Stimulated activated CD8-positive, alpha-beta memory T cell treated with anti-CD3 and anti-CD28 coated beads, Interleukin-4, amount 100 ng/mL, for 24 hours (primary cell): ENCODE data around the gene SSBP3.

Experiments
- DNase-seq: peaks from one replicate; pipeline ENCODE4 v3.0.0-alpha.2; 2020; ENCODE audit warnings: low read depth

The SSBP3 gene

DNA sequence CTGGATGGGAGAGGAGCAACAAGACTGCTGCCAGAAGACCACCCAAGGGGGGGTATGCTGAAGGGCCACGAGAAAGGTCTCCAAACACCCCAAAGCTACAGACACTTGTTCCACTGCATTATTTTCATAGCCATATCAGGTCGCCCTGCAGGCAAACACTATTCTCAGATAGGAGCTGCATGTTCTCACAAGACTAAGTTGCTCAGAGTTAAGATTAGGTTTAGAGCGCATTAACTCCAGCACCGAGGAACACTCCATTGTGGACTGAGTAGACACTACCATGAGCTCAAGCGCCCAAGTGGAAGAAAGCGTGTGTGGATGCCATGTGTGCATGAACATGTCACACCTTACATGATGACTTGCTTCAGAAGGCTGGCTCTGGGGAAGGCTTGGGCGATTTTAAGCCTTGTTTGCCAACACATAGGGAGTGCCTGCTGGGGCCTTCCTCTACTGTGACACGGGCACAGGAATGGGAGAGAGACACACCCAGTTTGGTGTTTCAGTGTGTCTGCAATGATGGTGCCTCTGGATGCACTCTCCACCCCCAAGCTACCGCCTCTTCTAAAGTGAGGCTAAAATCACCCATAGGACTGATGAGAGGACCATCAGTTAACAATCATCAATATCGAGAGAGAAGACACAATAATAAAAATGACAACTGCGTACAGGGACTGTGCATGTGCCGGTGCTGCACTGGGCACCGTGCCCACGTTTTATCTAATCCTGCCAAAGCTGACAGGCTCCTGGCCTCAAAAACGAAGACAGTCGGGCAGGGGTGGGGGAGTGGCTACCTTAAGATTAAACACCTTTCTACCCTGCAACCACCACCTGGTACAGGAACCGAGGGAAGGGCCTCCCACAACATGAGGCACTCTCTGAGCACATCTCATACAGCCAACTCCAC is 34.9 kb downstream of the SSBP3 start:
- no peak for DNase-seq

DNA sequence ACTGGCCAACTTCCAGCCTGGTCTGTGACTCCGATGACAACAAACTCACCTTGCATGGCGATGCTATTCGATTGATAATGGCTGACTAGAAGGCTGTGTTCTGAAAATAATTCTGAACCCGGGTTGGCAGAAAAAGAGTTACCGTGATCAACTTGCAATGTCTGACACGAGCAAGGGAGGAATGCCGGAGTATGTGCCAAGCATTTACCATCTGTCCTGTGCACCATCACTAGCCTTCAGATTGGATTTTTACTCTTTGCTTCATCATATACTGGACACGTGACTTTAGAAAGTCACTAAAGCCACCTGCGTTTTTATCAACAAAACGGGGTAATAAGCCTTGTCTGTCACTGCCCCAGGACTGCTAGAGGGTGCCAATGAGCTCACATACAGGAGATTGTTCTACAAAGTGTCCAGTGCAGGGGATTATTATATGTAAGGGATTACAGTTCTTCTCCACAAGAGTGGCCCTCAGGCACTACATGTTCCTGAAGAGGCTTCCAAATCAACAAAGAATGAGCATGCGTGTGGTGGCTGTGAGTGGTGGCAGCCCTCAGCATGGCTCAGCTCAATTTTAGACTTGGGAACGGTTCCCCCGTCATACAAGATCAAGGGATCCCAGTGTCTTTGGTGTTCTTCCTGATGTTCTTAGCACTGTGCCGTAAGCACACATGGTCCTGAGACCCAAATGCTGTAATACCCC is 35.8 kb downstream of the SSBP3 start:
- DNase-seq, result no peak

DNA sequence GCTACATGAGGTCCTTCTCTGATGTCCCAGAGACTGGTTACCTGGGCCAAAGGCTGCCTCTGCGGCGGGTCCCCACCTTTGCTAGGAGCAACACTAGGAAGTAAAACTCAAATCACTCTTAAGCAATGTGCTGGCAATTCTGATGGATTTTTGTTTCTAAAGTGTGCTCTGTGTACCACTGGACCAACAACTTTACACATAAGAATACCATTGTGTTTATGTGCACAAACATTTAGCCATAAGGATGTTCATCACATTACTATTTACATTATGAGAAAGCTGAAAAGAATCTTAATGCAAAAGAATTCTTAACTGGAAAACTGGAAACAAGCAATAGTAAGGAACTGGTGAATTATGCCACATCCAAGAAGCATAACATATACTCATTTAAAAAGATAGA is 38.6 kb downstream of the SSBP3 start:
- no peak for DNase-seq

DNA sequence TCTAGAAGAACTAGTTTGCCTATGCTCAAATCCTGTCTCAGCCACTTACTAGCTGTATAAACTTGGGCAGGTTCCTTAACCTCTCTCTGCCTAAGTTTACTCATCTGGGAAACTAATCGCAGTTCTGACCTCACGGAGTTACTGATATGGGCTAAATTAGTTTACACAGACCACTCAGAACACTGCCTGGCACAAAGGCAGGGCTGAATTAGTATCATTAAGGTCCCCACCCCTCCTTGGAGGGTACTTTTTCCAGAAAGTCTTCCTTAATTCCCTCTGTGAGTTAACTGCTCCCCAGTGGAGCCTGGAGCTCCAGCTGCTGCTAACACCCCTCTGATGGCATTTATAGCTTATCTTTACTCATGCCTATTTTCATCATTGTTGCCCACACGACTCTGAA is 40.3 kb downstream of the SSBP3 start:
- DNase-seq, result no peak

DNA sequence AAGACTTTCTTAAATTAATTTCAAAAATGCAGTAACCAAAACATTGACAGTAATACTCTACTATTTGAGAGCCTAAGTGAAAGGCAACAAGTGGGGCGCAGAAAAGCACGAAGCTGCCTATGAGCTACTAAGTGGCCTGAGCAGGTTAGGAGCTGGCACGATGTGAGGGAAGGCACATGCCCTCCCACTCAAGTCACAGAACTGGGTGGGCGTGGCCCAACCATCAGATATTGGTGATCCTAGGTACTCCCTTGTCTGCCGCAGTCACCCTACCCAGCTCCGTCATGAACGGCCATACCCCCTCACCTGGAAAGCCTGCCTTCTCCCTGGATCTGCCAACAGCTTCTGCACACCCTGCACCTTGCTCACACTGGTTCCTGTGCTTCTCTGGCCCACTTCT is 40.8 kb downstream of the SSBP3 start:
- DNase-seq, result no peak

DNA sequence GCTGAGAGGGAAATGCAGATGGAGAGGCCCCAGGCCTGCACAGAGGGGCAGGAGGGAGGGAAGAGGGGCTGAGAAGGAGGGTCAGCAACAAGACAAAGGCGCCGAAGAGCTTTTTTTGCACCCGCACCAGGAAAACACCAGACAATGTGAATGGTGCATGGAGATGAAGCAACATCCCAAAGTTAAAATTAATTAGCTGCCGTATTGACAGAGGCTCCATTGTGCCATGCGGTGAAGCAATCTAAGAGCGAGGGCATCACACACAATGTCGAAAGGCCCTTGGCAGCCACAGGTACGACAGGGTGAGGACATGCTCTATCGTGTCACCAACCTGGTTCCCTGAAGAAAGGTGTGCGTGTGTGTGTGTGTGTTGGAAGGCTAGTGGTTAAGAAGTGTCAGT is 41.2 kb downstream of the SSBP3 start:
- no peak for DNase-seq

DNA sequence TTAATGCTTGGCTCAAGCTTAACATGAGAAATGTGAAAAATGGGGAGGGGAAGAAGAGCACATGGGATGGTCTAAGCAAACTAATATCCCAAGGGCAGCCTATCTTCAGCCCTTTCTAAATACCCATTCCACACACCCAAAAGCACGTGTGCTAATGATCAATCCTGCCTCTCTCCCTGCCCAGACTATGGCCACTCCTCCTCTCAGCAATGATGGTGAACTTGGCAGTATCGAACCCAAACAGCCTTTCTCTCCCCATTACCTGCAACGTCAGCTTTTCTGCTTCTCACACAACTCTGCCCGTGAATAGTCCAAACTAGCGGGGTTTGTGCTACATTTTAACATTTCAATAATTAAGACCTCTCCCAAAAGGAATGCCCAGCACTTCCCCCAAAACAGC is 41.6 kb downstream of the SSBP3 start:
- DNase-seq, result no peak

DNA sequence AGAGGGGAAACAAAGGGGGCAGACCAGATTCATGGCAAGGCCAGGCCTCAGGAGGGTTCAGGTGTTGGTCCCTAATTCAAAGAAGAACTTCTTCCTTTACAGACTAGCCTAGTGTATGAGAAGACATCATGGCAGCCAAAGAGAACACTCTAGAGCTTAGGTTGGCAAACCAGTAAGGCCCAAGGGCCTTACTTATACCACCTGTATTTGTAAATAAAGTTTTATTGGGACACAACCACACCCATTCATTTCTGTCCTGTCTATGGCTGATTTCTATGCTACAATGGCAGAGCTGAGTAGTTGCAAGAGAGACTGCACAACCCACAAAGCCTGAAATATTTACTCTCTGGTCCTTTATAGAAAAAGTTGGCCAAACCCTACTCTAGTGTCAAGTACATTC is 42.3 kb downstream of the SSBP3 start:
- DNase-seq, result no peak

DNA sequence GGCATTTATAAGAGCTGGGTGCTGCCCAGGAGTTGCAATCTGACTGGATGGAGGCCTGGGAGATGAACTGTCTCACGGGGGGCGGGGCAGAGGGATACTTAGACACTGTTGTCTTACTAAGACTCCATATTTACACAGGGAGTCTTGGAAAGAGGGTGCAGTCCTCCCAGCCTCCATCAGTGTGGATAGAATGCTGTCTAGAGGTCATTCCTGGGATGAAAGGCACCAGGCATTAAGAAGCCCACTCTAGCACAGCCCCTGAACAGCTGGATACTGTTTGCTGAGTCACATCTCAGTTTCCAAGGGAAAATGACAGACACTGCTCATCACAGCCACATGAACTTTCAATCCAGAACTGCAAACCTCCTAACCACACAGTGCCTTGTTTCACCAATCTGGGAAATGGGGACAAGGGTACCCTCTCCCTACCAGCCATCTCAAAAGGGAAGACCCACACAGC is 43.3 kb downstream of the SSBP3 start:
- DNase-seq, result no peak

DNA sequence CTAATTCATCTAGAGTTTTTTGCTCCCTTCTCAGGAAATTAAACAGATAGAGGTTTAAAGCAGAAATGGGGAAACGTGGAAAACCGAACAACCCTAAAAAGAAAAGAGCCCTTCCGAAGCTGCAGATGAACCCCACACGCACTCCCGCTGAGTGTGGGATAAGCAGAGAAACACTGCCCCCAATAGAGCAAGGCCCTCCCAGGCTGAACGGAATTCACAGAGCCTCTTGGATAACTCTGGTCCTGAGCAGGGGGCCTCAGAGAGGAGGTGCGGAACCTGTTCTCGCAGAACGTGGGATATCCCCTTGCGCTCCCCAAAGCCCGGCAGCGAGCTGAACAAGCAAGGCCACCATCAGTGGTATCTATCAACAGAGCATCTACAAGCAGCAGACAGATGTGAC is 44.9 kb downstream of the SSBP3 start:
- no peak for DNase-seq

DNA sequence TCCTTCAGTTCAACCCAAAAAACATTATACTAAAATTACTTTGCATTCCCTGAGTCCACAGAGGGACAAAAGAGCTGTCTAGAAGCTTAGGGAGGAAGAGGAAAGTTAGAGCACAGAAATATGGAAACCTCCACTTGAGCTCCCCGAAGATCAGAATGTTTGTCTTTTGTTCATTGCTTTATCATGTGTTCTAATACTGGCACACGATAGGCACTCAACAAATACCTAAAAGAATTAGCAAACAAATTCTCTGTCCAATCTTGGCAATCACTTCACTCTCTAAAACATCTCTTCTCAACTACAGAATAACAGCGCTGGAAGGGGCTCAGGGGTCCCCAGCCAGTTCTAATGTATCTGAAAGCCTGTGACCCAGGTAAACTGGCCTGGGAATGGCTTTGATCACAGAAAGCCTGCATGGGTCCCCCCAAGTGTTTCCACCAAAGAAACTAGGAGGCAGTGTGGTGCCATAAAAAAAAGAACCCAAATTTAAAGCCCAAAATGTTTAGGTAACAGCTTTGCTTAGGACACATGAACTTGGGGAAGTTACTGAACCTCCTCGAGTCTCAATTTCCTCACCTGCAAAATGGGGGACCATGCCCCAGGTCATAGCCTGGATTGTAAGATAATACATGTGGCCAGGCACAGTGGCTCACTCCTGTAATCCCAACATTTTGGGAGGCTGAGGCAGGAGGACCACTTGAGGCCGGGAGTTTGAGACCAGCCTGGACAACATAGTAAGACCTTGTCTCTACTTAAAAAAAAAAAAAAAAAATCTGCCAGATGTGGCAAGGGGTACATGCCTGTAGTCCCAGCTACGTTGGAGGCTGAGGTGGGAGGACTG is 45.8 kb downstream of the SSBP3 start:
- no peak for DNase-seq

DNA sequence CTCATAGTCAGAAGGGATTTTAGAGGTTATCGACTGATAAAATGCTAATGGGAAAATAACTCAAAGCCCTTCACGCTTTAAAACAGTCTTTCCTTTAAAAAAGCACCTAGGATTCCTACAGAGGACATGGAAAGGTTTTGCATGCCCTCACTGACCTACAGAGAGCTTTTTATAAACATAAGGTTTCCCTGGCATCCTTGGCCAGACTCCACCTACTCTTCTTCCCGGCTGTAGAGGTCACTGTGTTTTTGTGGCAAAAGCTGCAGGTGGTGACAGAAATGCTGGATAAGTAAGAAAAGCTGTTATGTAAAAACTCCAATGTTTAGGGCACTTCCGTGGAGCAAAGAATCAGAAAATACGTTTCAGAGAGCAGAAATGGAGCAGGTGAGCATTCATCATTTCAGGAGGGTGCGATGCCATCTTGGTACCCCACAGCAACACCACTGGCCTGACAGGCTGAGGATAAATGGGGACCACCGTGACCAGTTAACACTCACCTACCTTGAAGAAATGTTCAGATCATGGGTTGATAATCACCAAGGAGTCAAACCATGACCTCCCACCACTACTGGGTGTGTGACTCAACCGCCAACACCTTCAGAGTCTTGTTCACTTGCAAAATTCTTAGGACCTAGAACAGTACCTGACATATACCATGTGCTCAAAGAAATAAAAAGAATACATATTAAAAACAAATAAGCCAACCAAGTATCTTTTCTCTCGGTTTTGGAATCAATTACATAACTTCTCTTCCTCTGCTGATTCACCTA is 46.6 kb downstream of the SSBP3 start:
- DNase-seq, result no peak

DNA sequence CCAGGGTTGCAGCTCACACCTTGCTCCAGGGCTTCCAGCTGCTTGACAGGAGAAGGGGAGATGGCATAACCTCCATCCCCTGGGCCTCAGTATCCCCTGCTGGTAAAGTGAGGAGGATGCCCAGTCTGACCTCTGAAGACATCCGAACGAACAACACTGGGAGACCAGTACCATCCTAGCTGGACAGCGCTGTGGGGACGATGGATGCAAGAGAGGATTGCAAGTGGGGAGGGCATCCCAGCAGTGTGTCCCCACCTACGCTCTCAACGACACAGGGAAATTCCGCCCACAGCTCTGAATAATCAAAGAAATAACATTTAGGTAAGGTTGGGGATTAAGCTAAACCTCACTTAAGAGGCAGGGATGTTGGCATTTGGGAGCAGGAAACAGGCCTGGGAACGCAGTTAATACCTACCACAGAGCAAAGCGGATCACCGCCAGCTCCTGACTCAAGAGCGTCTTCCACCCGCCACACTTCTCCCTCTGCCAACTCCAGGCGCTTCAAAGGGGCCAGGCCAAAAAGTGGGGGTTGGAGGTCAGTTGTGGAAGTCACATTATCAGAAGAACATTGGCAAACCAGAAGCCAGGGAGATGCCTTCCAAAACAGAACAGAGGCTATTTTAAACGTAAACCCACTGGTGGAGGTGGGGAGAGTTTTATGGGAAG is 47.6 kb downstream of the SSBP3 start:
- DNase-seq, result no peak

DNA sequence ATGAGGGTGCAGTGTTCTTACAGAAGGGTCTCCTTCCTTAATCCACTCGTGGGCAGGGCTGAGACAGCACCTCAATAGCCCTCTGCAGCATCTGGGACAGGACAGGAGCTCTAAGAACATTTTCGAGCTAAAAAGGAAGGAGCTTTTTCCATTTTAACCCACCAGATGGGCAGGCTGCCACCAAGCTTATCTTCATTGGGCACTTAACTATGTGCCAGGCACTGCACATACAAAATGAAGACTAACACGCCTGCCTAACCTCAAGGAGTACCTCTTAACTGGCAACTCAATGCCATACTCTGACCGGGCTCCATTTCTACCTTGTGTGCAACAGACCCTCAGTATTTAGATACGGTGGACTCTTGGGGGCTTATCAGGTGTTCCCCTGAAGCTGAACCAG is 48.2 kb downstream of the SSBP3 start:
- DNase-seq, result no peak

DNA sequence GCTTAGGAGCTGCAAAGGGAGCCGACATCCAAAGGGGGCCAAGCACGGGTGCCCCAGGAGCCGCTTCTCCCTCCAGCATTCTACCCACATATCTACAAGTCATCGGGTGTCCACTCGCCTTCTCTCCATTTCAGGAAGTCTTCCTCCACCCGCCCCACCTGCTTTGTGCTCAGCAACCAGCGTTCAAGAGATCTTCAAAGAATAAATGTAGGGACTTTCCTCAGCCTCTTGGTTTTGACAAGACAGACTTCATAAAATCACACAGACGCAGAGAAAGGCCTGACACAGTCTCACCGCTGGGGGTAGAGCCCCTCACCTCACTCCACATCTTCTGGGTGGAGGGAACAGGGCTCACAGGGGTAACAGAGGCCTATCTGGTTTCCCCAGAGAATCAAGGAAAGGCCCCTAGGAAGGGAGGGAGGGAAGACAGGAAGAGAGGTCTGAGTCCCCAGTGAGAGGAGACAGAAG is 49.5 kb downstream of the SSBP3 start:
- no peak for DNase-seq

DNA sequence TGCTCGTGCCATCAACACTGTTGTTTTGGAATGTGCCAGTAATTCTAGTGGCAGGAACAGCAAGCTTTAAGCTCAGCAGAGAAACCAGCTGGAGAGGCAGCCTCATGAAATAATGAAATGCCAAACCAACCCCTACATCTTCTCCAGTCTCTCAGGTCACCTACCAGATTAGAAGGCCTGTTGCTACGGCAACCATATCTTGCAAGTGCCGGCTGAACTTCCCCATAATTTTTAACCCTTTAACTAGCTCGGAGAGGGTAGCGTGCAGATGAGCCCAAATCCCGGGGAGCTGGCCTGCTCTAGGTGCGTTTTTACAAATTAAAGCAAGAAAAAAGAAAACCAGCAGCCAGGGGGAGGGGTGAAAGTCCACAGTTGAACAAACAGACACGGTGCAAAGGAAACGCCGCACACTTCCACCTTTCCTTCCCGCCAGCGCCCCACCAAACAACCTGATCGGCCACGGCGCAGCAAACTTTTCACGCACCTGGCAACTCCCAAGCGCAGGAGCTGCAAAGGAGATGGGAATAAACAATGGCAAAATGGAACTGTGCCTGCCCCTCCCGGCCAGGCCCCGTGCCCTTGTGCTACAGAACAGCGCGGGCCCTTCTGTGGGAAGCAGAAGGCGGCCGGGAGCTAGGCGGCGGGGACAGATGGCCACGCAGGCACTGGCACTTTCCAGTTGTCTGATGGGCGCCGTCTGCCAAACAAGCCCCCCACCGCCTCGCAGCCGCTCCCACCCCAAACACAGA is 50.1 kb downstream of the SSBP3 start:
- no peak for DNase-seq

DNA sequence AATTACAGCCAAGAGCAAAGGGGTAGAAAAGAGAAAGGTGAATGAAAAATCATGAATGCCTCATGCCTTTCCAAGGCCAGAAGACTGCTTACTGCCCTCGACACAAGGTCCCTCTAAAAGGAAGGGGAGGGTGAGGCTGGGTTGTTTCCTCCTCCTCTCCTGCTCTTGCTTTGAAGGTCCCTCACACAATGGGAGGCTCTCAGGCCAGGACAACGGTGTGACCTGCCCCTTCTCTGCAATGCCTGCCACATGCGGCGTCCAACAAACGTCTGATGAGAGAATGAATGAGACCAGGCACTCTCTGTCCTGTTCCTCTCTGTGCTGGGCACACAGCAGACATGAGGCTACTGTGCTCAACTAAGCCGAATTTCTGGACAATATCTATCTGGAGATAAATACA is 51.3 kb downstream of the SSBP3 start:
- DNase-seq, result no peak

DNA sequence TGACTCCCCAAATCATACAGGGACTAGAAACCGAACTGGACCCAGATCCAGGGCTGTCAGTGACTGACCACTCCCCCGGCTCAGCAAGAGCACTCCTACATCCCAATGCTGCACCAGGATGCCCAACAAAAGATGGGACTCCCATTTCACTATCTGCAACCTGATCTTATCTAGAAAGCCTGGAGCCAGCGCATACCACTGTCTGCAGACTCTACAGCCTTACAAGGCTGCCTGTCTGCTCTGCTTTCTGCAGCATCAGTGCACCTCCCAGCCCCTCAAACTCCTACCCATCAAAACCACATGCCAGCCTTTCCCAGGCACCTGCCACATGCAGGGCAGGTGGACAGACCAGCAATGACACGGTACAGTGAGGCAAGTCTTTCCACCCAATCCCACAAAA is 52.2 kb downstream of the SSBP3 start:
- no peak for DNase-seq

DNA sequence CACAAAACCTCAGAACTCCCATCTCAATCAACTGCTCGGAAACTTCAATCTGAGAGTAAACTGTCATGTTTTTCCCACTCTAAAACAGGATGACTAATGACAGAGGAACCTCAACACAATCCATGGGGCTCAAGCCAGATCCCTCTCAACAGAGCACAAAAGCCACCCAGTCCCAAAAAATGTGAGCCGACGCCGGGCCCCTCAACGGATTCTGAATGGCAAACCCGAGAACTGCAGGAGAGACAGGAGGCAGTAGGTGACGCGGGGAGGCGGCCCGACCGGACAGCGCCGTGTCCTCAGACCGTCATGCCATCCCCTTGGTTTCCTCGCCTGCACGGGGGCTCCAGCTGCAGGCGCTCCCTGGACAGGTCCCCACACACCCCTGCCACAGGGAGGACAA is 53.4 kb downstream of the SSBP3 start:
- DNase-seq, result no peak

DNA sequence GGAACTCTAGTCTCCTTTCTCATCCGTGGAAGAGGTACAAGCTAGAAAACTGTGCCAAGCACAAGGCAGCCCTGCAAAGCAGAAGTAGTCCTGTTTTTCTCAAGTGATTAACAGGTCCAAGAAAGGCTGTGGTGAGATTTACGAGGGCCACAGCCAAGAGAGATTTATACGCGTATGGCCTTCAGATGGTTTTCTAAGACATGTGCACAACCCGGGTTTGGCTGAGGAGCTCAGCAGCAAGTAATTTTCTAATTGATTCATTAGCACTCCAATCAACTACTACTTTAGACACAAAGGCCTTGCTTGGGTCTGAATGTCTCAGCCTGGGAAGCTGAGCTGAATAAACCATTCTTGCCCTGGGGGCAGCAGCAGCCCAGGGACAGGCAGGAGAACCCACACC is 55.8 kb downstream of the SSBP3 start:
- no peak for DNase-seq

DNA sequence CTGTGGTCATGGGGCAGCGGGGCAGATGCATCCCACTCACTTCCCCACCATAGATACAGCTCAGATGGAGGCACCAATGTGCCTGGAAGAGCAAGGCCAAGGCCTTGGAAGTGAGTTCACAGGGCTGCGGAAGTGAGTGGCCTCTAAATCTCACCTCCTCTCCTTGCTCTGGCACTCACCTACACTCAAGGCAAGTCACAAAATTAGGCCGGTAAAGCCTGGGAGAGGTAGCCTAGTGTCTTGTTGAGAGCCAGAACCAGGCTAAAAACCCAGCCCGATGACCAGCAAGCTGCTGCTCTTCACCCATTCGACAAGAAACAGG is 57.5 kb downstream of the SSBP3 start:
- no peak for DNase-seq
